ENCODE results near the gene RAB6B. TPM values are rescaled to one million over a fixed set of nuclear protein-coding genes. Genes with fewer than 3 reads are reported as not detected.

Gene RAB6B
- total RNA-seq, 6 experiments from 2014 or later, result 0.09 to 0.60 (median 0.36) TPM

DNA sequence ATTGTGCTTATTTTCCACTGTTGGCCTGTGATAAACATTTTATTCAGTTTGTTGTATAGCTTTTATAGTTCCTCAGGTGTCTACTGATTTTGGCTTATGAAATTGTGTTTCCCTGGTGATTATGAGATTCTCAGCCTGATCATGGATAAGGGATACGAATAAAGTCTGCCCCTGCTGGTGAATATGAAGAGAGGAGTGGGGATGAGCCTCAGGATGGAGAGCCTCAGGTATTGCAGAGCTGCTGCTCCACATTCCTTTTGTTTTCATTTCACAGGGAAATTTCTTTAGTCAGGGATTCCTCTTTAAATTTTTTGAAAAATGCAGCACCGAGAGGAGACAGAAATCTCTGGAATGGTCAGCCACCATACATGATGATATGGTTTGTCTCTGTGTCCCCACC is 14.7 kb upstream of the RAB6B start:
- Histone ChIP-seq H3K9me3 (no peaks in the 10 kb centered on the region), H3K27ac (no peak overlapping the region), H3K27me3 (no peaks in the 10 kb centered on the region), H3K36me3 (no peaks in the 10 kb centered on the region), H3K4me3 (no peak overlapping the region), H3K4me1 (no peaks in the 10 kb centered on the region)
- 57% methylated on average over 2 of the region's 2 CpGs for WGBS (ENCODE audit: insufficient coverage, low coverage, low lambda C conversion rate, missing lambda C conversion rate)
- no peak for DNase-seq
- TF ChIP-seq CTCF (IDR thresholded peaks at IDR 0.05) (no peak), POLR2A (IDR thresholded peaks at IDR 0.05) (no peak)
- intact Hi-C loops (cut with DNase I), result no loop called here
- no peak for ATAC-seq

DNA sequence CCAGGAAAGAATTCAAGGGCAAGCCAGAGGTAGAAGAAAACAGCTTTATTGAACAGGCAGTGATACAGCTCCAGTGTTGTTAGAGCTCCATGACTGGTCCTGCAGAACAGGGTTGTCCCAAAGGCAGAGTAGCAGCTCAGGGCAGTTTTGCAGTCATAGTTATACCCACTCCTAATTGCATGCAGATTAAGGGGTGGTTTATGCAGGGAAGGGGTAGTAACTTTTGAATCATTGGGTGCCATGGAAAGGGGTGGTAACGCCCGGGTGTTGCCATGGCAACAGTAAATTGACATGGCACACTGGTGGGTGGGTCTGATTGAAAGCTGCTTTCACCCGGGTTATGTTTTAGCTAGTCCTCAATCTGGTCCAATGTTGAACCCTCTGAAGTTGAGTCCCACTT is 9.7 kb upstream of the RAB6B start:
- H3K36me3 ChIP-seq, result no peaks in the 10 kb centered on the region
- no peaks in the 10 kb centered on the region for H3K9me3 ChIP-seq
- DNase-seq (no peak), ATAC-seq (no peak)
- no peak overlapping the region for H3K4me3 ChIP-seq
- H3K27ac ChIP-seq, result no peak overlapping the region
- intact Hi-C loops (cut with DNase I), result no loop called here
- TF ChIP-seq POLR2A (IDR thresholded peaks at IDR 0.05) (no peak), CTCF (IDR thresholded peaks at IDR 0.05) (no peak)
- no CpG with 5 or more reads among the region's 3 CpGs for WGBS (ENCODE audit: insufficient coverage, low coverage, low lambda C conversion rate, missing lambda C conversion rate)
- H3K4me1 ChIP-seq, result no peaks in the 10 kb centered on the region
- no peaks in the 10 kb centered on the region for H3K27me3 ChIP-seq

GRCh38 chr3:133901847-133902246 is 6.2 kb upstream of the RAB6B start:
- Histone ChIP-seq H3K4me1 (no peaks in the 10 kb centered on the region), H3K36me3 (no peaks in the 10 kb centered on the region), H3K9me3 (no peaks in the 10 kb centered on the region), H3K4me3 (no peak overlapping the region), H3K27me3 (no peaks in the 10 kb centered on the region), H3K27ac (no peak overlapping the region)
- WGBS (ENCODE audit: insufficient coverage, low coverage, low lambda C conversion rate, missing lambda C conversion rate), result 76% methylated on average over 5 of the region's 5 CpGs
- DNase-seq (no peak), ATAC-seq (no peak)
- no peak for TF ChIP-seq CTCF (IDR thresholded peaks at IDR 0.05)
- no peak for TF ChIP-seq POLR2A (IDR thresholded peaks at IDR 0.05)
- intact Hi-C loops (cut with DNase I), result no loop called here

DNA sequence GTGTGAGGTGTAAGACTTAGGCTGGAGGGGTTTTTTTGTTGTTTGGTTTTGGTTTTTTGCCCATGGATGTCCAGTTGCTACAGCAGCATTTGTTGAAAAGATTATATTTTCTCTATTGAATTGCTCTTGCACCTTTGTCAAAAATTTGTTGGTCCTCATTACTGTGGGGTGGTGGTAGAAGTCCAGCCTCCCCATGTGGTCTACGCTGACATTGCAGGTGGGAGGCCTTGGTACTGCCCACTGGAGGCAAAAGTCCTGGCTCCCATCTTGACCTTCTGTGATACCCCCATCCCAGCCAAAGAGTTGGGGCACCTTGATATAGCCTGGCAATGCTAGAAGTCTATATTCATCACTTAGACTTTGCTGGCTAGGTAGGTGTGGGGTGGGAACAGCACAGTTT is 5.4 kb upstream of the RAB6B start:
- intact Hi-C loops (cut with DNase I), result no loop called here
- H3K27me3 ChIP-seq, result no peaks in the 10 kb centered on the region
- H3K9me3 ChIP-seq, result no peaks in the 10 kb centered on the region
- DNase-seq (no peak), ATAC-seq (no peak)
- no peak overlapping the region for H3K4me3 ChIP-seq
- WGBS (ENCODE audit: insufficient coverage, low coverage, low lambda C conversion rate, missing lambda C conversion rate), result no CpG with 5 or more reads among the region's 1 CpG
- no peak overlapping the region for H3K27ac ChIP-seq
- TF ChIP-seq CTCF (IDR thresholded peaks at IDR 0.05) (no peak), POLR2A (IDR thresholded peaks at IDR 0.05) (no peak)
- H3K36me3 ChIP-seq, result no peaks in the 10 kb centered on the region
- H3K4me1 ChIP-seq, result peaks cover 0 to 1% (median 0%) of the 10 kb centered on the region in 4 donors

GRCh38 chr3:133899311-133899710 is 3.6 kb upstream of the RAB6B start:
- intact Hi-C loops (cut with DNase I), result no loop called here
- Histone ChIP-seq H3K4me3 (no peak overlapping the region), H3K27ac (no peak overlapping the region), H3K9me3 (no peaks in the 10 kb centered on the region), H3K4me1 (peaks cover 0 to 13% (median 0%) of the 10 kb centered on the region in 4 donors), H3K36me3 (no peaks in the 10 kb centered on the region), H3K27me3 (peaks cover 0 to 4% of the 10 kb centered on the region in 2 donors)
- DNase-seq (no peak), ATAC-seq (no peak)
- TF ChIP-seq POLR2A (IDR thresholded peaks at IDR 0.05) (no peak), CTCF (IDR thresholded peaks at IDR 0.05) (no peak)

All from right lobe of liver (tissue), 6 donors.